ENCODE results near the gene CADPS. TPM values are rescaled to one million over a fixed set of nuclear protein-coding genes. Genes with fewer than 3 reads are reported as not detected.

CADPS gene
- total and polyA plus RNA-seq, 9 of the 15 experiments (the other 6 are each of a cell fraction or from before 2014, with no cell fraction given) = not detected

DNA sequence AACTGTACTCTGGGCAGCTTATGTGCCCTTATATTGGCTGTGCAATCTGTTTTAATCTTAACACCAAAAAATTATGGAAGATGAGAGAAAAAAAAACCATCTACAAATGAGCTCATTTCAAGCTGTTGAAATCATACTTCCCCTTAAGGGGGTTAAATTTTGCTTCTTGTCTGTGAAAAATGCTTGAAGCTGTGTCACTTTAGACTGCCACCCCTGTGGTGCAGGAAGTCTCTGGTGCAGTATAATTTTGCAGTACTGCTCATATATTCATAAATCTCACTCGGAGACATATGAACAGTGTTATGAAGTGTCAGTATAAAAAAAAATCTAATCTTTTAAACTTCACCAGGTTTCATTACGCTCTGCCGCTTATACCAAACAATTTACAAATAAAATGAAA, 471.5 kb downstream of the CADPS start:
- ATAC-seq (no peak), FAIRE-seq (no peak), DNase-seq (ENCODE audit: extremely low read depth in 1 of 4, low spot score in 3 of 4) (no peak)
- ChIA-PET POLR2A (no interaction called here), CTCF (ENCODE audit: low intra/inter-chr PET ratio) (no interaction called here)
- no peak overlapping the region for H3K4me2 ChIP-seq (ENCODE audit: insufficient read depth, low read length)
- no peaks in the 10 kb centered on the region for H3K4me1 ChIP-seq (replicated peaks in 1 of 2; ENCODE audit: control insufficient read depth in 2 of 2, insufficient read depth in 2 of 2, low read length in 2 of 2)
- H3K79me2 ChIP-seq (ENCODE audit: control insufficient read depth, insufficient read depth, low read length) = no peaks in the 10 kb centered on the region
- H4K20me1 ChIP-seq (replicated peaks; ENCODE audit: control insufficient read depth, insufficient read depth, low read length) = no peaks in the 10 kb centered on the region
- intact Hi-C loops (cut with micrococcal nuclease) = no loop called here
- no TSS peak for BruUV-seq (replicated peaks)
- H3K4me3 ChIP-seq = no peak overlapping the region
- no peaks in the 10 kb centered on the region for H3K9me1 ChIP-seq (ENCODE audit: control insufficient read depth, insufficient read depth, low read length)
- no peaks in the 10 kb centered on the region for H3K36me3 ChIP-seq (ENCODE audit: control insufficient read depth, insufficient read depth, low read length)
- peaks cover 2 to 3% of the 10 kb centered on the region in 2 experiments; a peak in 1 of 5 replicates for H3K27me3 ChIP-seq (ENCODE audit: control insufficient read depth in 2 of 2, insufficient read depth in 2 of 2, low read length in 2 of 2)
- H3K9me3 ChIP-seq (replicated peaks; ENCODE audit: control insufficient read depth, insufficient read depth, low read depth, low read length) = no peaks in the 10 kb centered on the region
- H3K9ac ChIP-seq (ENCODE audit: insufficient read depth in 1 of 2, low read depth in 2 of 2, low read length in 2 of 2) = no peak overlapping the region
- no peak overlapping the region for H2AFZ ChIP-seq (ENCODE audit: low read depth, low read length)
- in situ Hi-C loops (cut with MboI) = no loop called here
- H3K27ac ChIP-seq (ENCODE audit: extremely low read depth, low read depth, low read length) = no peak overlapping the region
- 15% methylated on average over 3 of the region's 3 CpGs for WGBS (ENCODE audit: insufficient coverage, low coverage, missing lambda C conversion rate)
- TF ChIP-seq BRF1 (IDR thresholded peaks at IDR 0.05; ENCODE audit: borderline replicate concordance, extremely low read depth, insufficient read length) (no peak), BCOR (IDR thresholded peaks at IDR 0.05) (no peak), ZNF707 (CRISPR knock-in tag; conservative IDR thresholded peaks at IDR 0.05) (no peak), BRD4 (IDR thresholded peaks at IDR 0.05) (no peak), RNF2 (IDR thresholded peaks at IDR 0.05) (no peak), NCOA4 (IDR thresholded peaks at IDR 0.05; ENCODE audit: partially characterized antibody) (no peak), ELF2 (CRISPR knock-in tag; IDR thresholded peaks at IDR 0.05) (no peak), RBM17 (IDR thresholded peaks at IDR 0.05; ENCODE audit: borderline replicate concordance, low read depth, low read length) (no peak), RBM15 (IDR thresholded peaks at IDR 0.05; ENCODE audit: insufficient read depth, low read length) (no peak), NRF1 (conservative IDR thresholded peaks at IDR 0.05 in 1 of 2, IDR thresholded peaks at IDR 0.05 in 1 of 2) (no peak), MTA1 (IDR thresholded peaks at IDR 0.05; ENCODE audit: borderline replicate concordance) (no peak)
- TF ChIP-seq, protein P1, sequence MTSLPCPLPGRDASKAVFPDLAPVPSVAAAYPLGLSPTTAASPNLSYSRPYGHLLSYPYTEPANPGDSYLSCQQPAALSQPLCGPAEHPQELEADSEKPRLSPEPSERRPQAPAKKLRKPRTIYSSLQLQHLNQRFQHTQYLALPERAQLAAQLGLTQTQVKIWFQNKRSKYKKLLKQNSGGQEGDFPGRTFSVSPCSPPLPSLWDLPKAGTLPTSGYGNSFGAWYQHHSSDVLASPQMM (CRISPR knock-in tag; IDR thresholded peaks at IDR 0.05) = no peak
- TF ChIP-seq, protein P2, sequence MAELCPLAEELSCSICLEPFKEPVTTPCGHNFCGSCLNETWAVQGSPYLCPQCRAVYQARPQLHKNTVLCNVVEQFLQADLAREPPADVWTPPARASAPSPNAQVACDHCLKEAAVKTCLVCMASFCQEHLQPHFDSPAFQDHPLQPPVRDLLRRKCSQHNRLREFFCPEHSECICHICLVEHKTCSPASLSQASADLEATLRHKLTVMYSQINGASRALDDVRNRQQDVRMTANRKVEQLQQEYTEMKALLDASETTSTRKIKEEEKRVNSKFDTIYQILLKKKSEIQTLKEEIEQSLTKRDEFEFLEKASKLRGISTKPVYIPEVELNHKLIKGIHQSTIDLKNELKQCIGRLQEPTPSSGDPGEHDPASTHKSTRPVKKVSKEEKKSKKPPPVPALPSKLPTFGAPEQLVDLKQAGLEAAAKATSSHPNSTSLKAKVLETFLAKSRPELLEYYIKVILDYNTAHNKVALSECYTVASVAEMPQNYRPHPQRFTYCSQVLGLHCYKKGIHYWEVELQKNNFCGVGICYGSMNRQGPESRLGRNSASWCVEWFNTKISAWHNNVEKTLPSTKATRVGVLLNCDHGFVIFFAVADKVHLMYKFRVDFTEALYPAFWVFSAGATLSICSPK (IDR thresholded peaks at IDR 0.05; ENCODE audit: borderline replicate concordance) = no peak
- TF ChIP-seq, protein P3, sequence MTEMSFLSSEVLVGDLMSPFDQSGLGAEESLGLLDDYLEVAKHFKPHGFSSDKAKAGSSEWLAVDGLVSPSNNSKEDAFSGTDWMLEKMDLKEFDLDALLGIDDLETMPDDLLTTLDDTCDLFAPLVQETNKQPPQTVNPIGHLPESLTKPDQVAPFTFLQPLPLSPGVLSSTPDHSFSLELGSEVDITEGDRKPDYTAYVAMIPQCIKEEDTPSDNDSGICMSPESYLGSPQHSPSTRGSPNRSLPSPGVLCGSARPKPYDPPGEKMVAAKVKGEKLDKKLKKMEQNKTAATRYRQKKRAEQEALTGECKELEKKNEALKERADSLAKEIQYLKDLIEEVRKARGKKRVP (CRISPR knock-in tag; IDR thresholded peaks at IDR 0.05) = no peak
- TF ChIP-seq, protein P4, sequence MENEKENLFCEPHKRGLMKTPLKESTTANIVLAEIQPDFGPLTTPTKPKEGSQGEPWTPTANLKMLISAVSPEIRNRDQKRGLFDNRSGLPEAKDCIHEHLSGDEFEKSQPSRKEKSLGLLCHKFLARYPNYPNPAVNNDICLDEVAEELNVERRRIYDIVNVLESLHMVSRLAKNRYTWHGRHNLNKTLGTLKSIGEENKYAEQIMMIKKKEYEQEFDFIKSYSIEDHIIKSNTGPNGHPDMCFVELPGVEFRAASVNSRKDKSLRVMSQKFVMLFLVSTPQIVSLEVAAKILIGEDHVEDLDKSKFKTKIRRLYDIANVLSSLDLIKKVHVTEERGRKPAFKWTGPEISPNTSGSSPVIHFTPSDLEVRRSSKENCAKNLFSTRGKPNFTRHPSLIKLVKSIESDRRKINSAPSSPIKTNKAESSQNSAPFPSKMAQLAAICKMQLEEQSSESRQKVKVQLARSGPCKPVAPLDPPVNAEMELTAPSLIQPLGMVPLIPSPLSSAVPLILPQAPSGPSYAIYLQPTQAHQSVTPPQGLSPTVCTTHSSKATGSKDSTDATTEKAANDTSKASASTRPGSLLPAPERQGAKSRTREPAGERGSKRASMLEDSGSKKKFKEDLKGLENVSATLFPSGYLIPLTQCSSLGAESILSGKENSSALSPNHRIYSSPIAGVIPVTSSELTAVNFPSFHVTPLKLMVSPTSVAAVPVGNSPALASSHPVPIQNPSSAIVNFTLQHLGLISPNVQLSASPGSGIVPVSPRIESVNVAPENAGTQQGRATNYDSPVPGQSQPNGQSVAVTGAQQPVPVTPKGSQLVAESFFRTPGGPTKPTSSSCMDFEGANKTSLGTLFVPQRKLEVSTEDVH (IDR thresholded peaks at IDR 0.05; ENCODE audit: low read depth, partially characterized antibody) = no peak
- TF ChIP-seq, protein P5, sequence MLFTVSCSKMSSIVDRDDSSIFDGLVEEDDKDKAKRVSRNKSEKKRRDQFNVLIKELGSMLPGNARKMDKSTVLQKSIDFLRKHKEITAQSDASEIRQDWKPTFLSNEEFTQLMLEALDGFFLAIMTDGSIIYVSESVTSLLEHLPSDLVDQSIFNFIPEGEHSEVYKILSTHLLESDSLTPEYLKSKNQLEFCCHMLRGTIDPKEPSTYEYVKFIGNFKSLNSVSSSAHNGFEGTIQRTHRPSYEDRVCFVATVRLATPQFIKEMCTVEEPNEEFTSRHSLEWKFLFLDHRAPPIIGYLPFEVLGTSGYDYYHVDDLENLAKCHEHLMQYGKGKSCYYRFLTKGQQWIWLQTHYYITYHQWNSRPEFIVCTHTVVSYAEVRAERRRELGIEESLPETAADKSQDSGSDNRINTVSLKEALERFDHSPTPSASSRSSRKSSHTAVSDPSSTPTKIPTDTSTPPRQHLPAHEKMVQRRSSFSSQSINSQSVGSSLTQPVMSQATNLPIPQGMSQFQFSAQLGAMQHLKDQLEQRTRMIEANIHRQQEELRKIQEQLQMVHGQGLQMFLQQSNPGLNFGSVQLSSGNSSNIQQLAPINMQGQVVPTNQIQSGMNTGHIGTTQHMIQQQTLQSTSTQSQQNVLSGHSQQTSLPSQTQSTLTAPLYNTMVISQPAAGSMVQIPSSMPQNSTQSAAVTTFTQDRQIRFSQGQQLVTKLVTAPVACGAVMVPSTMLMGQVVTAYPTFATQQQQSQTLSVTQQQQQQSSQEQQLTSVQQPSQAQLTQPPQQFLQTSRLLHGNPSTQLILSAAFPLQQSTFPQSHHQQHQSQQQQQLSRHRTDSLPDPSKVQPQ (CRISPR knock-in tag; IDR thresholded peaks at IDR 0.05; ENCODE audit: borderline replicate concordance) = no peak

Data from K562 (cell line).